Posterior vena cava (tissue), 2 donors: Measurements from ENCODE around the gene ANGPTL2. TPM values are rescaled to one million over a fixed set of nuclear protein-coding genes. Genes with fewer than 3 reads are reported as not detected.
"Not testable (repeated sequence)": the region's sequence is repeated elsewhere in the genome, so short reads cannot be mapped to it uniquely, and the experiment has no call there.

ENCODE experiments used
- DNase-seq: peaks from one replicate; pipeline ENCODE4 v3.0.0-alpha.2; 2020; ENCODE audit warnings: low spot score
- intact Hi-C, 2 donors: fragments of 100-400 bp; cut with DNase I; formaldehyde crosslinking; loops; one replicate each; pipeline versions ENCODE4 v1.14.1 to v1.14.2; 2022 to 2023
- total RNA-seq, 2 donors: library from RNA; stranded (reverse); fragmentation: NEBNext Ultra II Directional; extraction: Animal tissue kit (Norgen Biotek cat#: 25700); gene quantifications; one replicate each; pipeline ENCODE4 v1.2.1, GENCODE V29; 2021
- donor health status: DM: yes; HTN: yes; CAD: no.
- donor health status: DM: yes; HTN: yes; CAD: no.

Gene ANGPTL2
- total RNA-seq, 2 donors from 2014 or later: 45.7 to 55.9 TPM

DNA sequence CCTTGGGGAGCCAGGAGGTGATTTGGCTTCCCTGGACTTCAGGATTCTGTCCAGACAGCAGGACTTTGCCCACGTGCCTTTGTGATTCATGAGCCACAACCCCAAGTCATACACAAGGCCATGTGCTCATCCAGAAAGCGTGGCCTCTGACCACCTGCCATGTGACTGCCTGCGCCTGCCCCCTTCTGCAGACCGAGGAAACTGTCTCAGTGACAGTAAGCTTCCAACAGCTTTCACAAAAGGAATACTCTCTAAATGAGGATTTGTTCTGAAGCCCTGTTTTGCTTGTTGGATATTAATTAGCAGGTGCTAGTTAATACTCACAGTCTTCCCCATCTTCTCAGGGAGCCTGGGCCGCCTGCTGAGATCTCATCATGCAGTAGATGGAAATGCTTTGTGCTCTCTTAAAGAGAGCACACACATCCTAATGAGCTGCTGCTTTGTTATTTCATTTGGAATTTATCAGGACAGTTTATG lies 36.9 kb upstream of the ANGPTL2 start:
- intact Hi-C loops: no loop called here
- peak; percentile 67 for DNase-seq

DNA sequence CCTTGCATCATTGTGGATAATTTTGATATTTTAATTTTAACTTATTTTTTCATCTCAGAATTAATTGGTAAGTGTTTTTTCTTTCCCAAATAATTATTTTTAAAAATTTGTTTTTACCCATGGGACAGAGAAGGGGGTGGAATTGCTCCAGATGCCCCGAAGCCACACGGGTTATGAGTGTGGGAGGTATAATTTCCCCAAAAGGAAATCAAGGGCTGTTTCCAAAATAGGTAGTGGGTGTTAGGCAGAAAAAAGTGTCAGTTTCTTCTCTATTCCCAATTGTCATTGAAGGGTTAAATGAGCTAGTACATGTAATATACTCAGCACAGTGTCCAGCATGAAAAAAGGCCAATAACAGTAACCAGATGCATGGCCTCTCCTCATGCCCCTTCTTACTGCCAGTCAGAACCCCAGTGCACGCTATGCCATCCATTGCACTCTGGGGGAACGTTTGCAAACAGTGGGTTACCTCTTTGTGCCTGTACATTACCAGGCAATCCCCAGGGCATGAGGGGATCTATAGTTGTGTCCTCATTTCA lies 36.4 kb upstream of the ANGPTL2 start:
- DNase-seq: no peak
- intact Hi-C loops: no loop called here

DNA sequence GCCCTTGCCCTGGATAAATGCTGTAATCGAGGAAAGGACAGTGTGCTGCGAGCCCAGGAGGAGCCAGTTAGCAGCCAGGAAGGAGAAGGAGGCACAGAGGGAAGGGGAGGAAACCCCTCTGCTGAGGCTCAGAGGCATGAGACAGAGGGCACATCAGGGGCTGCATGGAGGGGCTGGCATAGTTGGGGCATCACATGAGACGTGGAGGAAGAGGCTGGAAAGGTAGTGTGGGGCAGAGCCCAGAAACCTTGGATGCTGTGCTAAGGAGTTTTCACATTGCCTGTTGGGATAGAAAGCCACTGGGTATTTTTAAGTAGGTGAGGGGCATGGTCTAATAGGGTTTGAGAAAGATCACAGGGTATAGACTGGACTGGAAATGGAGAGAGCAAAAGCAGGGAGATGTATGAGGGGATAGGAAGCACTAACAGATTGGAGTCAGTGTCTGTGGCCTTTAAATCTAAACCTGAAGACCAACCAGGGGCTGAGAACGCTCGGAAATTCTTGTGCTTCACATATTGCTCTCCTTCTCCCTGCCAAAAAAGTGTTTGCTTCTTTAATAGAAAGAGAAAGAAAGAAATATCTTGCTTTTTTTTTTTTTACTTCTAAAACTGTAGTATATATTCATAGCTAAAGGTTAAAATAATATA lies 33.0 kb upstream of the ANGPTL2 start:
- no peak for DNase-seq
- intact Hi-C loops: no loop called here

DNA sequence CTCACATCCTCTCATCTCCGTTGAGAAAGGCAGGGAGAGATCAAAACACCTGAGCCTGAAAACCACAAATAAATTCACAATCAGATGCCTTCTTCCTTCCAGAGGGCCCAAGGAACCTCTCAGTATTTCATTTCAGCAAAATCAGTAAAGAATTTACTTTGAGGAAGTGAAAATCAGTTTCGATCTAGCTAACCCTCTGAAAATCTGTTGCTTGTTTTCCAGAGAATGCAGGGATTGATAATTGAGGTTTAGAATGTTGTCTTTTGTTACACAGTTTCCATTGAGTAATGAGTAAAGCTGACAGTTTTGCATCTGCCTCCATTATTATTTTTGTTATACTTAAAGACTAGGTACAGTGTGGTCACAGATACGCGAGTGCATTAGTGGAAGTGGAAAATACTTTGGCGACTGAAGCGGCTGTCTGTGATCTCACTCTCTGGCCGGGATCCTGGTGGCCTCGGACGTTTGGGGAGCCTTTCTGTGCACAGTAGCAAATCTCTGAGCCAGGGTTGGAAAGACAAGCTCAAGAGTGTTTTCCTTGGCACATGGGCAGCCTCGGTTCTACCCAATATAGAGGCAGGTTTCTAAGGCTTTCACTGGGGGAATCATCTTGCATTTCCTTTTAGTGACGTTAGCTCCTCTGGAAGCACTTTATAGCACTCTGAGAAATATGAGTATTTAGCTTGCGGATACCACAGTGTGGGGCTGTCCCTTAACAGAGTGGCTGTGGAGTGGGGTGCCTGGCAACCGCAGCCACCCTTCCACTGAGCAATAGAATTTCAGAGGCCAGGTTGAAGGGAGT lies 32.2 kb upstream of the ANGPTL2 start:
- intact Hi-C loops: no loop called here
- DNase-seq: peak; percentile 90

DNA sequence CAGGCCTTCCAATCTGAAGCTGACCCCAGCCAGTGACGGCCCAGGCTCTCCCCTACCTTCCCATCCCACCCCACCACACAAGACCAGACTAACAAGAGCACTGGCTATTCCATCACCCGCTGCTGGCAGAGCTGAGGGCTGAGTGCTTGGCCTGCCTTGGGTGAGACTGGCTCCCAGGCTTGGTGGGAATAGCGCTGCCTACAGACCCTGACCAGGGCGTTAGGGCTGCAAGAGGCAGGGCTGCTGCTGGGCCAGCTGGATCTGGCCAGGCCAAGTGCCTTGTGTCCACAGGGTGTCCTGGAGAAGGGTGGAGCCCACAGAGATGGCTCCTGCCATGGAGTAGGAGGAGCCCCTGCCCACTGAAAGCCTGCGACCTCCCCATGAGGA lies 31.6 kb upstream of the ANGPTL2 start:
- intact Hi-C loops: no loop called here
- DNase-seq: no peak

DNA sequence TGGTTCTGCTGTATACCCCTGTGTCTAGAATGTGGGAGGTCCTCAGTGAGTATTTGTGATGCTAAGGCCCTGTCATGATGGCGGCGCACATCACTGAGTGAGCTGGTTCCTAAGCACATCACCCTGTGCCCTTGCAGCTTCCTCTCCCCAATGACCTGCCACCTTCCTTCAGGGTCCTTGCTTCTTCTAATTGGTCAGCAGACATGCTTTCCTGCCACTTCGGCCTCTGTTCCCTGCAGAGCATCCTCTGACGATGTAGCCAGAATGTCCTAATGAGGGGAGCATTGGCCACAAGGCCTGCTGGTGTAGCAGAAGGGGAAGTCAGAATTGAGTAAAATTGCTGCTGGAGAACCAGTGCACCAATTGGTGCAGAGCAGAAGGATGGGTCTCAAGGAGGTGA lies 31.1 kb upstream of the ANGPTL2 start:
- intact Hi-C loops: no loop called here
- no peak for DNase-seq

DNA sequence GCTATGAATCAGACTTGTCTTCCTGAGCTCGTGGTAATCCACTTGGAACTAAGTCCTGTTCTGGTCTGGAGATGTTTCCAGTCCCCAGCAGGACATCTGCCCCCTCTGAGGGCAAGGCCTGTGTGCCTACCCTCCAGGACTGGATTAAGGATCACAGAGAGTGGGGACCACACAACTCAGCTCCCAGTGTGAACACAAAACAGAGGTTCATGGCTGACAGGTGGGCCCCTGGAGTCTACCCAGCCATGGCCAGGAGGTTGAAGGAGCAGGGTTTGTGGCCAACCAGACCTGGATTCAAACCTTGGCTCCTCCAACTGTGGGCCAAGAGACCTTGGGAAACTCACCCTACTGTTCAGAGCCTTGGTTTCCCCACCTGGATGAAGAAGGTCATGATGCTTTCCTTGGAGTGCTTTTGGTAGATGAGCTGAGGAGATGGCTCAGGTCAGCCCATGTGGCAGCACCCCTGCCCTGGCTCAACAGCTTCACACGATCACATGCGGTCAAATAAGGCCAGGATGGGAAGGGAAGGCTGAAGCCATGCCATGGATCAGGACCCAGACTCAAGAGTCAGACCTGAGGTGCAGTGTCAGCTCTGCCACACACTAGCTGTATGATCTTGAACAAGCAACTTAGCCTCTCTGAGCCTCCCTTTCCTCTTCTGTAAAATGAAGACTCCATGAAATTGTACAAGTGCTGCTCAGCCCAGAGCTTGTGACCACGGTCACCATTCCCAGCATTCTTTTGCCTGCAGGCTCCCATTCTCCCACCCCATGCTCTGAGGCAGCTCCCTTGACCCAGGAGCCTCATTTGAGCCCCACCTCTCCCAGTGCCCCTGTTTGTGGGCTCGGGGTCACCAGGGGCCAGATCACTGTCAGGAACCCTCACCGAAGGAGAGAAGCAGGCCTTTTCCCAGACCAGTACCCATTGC lies 27.3 kb upstream of the ANGPTL2 start:
- DNase-seq: no peak
- intact Hi-C loops: no loop called here

DNA sequence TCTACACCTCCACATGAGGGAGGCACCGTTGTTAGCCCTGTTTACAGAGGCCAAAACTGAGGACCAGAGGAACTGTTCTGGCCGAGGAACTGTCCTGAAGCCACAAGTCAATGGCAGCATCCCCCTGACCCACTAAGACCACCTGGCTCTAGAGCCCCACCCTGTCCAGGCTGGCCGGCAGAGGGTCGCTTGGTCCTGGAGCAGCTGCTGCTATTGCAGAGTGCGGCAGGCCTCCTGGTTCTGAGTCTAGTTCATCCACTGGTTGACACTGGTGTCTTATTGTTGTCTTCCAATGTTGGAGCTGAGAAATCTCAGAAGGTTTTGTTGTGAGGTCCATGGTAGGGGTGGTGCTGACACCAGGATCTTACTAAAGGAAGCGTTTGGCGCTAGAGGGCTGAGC lies 26.6 kb upstream of the ANGPTL2 start:
- intact Hi-C loops: no loop called here
- no peak for DNase-seq

DNA sequence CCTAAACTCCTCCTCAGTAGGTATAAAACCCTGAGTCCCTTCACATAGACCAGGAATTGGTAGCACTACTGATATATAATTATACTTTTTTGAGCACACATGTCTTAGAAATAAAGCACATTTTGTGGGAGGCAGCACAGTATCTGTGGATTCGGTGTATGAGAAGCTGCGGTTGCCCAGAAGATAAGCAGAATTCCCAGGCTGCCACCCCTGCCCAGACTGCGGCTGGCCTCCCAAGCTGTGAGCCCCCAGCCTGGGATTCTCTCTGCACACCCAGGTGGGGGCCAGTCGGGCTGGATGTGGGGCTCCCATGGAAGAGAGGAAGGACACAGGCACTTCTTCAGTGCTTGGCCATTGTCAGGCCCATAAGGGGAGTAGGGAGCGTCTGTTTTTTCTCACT lies 25.6 kb upstream of the ANGPTL2 start:
- intact Hi-C loops: no loop called here
- DNase-seq: no peak

DNA sequence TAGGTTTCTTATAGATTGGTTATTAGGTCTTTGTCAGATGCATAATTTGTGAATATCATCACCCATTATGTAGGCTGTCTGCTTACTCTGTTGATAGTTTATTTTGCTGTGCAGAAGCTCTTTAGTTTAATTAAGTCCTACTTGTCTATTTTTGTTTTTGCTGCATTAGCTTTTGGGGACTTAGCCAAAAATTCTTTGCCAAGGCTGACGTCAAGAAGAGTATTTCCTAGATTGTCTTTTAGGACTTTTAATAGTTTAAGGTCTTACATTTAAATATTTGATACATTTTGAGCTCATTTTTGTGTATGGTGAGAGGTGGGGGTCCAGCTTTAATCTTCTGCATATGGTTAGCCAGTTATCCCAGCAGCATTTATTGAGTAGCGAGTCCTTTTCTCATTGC lies 24.8 kb upstream of the ANGPTL2 start:
- intact Hi-C loops: no loop called here
- no peak for DNase-seq

DNA sequence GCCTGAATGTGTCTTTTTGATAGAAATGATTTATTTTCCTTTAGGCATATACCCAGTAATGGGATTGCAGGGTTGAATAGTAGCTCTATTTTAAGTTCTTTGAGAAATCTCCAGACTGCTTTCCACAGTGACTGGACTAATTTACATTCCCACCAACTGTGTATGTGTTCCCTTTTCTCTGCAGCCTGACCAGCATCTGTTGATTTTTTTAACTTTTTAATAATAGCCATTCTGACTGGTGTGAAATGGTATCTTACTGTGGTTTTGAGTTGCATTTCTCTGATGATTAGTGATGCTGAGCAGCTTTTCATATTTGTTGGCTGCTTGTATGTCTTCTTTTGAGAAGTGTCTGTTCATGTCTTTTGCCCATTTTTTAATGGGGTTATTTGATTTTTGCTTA lies 24.4 kb upstream of the ANGPTL2 start:
- DNase-seq, intact Hi-C loops: not testable (repeated sequence)

DNA sequence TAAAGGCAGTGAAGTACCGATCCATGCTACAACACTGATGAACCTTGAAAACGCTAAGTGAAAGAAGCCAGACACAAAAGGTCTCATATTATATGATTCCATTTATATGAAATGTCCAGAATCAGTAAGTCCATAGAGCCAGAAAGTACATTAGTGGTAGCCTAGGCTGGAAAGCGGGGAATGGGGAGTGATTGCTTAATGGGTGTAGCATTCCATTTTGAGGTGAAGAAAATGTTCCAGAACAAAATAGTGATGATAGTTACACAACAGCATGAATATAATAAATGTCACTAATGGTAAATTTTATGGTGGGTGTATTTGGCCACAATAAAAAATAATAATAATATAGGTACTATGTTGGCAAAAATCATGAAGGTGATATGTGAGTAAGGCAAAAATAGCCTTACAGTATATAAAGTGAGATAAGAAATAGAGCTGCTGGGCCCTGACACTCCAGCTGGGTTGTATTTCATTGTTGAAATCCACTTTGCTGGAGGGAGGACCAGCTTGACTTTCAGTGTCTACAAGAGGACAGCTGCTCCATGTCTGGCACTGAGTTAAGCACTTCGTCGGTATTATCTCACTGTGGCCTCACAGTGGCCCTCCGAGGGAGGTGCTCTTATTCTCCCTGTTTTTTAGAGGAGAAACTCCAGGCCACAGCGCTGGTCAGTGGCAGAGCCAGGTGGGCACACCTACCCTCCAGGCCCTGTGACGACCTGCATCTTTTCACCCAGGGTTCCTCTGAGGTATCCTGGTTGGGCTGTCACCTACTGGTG lies 22.4 kb upstream of the ANGPTL2 start:
- intact Hi-C loops: no loop called here
- no peak for DNase-seq

DNA sequence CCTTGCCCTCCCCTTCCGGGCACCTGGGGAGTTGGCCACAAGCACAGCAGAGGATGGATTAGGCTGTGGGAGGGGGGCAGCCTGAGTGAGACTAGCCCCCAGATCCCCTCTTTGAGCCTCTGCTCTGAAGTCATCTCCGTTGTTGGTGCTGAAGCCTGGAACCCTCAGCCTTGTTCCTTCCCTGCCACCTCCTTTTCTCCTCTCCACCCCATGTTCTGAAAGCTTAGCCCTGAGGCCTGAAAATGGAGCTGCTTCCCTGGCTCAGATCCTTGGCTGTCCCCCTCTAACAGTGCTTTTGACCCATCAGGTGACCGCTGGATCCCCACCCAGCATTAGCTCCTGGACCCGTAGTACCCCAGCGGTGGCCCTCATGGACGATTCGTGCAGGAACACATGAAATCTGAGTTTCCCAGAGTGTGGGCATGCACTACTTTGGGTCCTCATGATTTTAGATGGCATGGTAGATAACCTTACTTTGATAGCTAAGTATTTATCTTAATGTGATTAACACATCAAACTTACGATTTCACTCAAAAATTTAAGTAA lies 21.6 kb upstream of the ANGPTL2 start:
- no peak for DNase-seq
- intact Hi-C loops: no loop called here

DNA sequence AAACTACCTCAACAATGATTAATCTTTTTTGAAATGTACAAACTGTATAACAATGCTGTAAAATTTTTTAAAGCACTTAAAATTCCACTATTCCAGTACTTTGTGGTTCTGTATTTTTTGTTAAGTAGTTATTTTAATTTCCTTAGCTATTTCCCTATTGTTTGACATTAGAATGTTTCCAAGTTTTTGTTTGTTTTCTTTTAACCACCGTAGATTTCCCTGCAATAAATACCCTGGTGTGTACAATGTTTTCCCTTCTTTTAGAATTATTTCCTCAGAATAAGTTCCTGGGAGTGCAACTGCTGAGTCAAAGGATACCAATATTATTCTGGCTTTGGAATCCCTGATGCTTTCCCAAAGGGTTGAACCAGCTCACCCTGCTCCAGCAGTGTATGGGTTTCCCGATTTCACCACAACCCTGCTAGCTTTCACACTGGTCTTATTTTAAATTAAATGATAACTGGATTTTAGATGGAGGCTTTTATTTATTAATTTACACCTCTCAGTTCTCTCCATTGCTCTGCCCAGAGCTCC lies 20.6 kb upstream of the ANGPTL2 start:
- DNase-seq: no peak
- intact Hi-C loops: no loop called here

DNA sequence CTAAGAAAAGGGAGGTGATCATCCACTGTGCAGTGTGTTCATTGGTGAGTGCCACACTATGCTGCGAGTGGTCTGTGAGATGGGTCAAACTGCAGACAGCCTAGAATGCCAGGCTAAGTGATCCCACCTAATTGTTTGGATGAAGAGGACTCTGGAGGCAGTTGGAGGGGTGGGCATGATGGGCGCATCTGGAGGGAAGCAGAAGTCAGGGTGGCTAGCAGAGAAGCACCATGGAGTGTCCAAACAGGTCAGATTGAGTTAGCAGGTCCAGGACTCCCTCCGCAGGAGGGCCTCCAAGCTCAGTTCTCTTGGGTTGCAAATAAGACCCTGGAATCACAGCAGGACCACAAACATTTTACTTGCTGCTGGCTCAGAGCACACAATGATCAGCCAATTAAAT lies 19.9 kb upstream of the ANGPTL2 start:
- intact Hi-C loops: no loop called here
- no peak for DNase-seq

DNA sequence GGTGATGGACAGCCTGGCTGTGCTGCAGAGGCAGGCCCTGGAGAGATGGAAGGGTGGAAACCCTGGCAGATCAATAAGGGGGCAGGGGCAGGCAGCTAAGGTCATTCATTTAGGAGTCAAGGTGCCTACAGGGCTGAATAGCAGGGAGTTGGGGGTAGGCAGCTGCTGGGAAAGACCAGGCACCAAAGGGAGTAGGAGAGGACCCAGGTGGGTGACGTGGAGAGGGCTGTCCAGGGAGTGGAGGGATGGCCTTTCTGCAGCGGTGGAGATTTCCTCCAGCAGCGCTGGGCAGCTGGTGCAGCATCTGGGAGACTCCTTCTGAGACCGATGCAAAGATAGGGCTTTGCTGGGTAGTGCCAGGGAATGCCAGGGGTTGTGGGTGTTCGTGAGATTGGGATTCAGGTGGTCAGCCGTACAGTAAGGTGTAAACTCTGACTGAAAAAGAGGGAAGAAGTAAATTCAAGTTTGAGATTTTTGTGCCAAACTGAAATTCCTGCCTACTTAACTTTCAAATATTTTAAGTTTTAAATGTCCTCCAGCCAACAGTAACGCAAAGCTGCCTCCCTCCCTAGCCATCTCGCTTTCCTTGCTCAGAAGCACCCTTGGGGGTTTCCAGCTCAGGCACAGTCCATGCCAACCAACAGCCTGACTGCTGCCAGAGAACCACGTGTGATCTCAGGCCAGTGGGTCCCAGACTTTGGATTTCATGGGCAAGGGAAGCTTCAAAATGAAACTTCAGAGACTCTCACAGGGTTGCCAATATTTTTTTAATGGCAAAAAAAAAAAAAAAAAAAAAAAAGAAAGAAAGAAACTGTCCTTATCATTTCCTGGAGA lies 18.6 kb upstream of the ANGPTL2 start:
- intact Hi-C loops: no loop called here
- no peak for DNase-seq

DNA sequence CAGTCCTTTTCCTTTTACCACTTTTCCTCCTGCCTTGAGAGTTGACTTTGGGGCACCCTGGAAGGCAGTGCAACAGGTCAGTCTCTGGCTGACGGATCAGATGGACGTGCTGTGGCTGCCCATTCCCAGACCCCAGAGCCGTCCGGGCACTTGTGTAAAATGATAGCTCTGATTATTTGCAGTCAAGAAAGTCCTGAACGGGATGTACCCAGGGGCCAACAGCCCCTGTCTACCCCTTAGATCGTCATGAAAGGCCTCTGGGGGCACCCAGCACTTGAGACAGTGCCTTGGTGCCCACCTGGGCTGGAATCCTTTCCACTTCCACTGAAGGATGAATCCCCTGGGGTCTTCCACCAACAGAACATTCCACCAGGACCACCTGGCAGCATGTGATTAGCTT lies 17.7 kb upstream of the ANGPTL2 start:
- intact Hi-C loops: no loop called here

DNA sequence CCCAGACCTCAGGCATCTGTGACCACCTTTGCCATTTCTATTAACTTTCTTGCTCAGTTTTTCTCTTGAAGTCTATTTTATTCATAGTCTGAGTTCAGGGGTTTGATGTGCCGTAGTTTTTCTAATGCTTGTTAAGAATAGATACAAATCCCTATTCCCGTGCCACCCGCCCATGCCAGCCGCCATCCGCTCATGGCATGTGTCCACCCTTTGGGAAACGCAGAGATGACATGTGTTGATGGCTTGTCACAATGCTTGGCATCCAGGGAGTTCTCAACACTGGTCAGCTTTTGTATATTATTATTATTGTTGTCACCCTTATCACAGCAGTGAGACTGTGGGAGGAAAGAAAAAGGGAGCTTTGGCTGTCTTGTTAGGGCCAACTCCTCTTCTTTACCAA lies 17.3 kb upstream of the ANGPTL2 start:
- intact Hi-C loops: no loop called here

More for the DNA sequence above, 17.7 kb upstream of the ANGPTL2 start:
- DNase-seq: no peak

More for the DNA sequence above, 17.3 kb upstream of the ANGPTL2 start:
- DNase-seq: no peak
